ENCODE measurements around the gene KLHL15. TPM values are rescaled to one million over a fixed set of nuclear protein-coding genes. Genes with fewer than 3 reads are reported as not detected.
A peak's percentile ranks its signal among the peaks of the same experiment; 100 is the strongest.

Gene KLHL15
- total RNA-seq, 1 experiment from 2014 or later, result 12.0 TPM

DNA sequence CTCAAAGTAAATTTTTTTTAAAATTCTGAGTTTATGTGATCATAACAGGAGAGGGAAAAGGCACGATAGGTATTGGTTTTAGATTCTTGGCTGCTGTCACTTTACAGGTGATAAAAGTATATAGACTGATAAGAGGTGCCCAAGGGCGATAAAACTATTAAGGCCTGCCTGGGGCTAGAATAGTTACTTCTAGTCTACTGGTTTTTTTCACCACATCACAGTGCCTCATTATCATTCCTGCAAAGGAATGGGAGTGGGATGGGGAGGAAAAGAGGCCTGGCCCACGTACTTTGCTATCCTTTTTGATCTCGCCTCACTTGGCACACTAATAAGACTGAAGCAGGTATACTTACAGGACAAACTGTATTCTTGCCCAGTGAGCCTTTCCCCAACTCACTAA lies 72.6 kb downstream of the KLHL15 start:
- no peak overlapping the region for H3K4me3 ChIP-seq (ENCODE audit: low read depth, low read length, poor library complexity, severe bottlenecking)
- H3K9me3 ChIP-seq (ENCODE audit: low read depth, low read length, poor library complexity, severe bottlenecking), result no peaks in the 10 kb centered on the region
- intact Hi-C loops (cut with micrococcal nuclease; ENCODE audit: unreplicated experiment), result no loop called here
- no peak for TF ChIP-seq CTCF (conservative IDR thresholded peaks at IDR 0.05; ENCODE audit: low read depth, low read length)
- TF ChIP-seq EZH2 (IDR thresholded peaks at IDR 0.05; ENCODE audit: borderline replicate concordance, low read depth, low read length, poor library complexity, severe bottlenecking), result no peak
- H3K4me1 ChIP-seq (ENCODE audit: insufficient read depth, low read length, poor library complexity, severe bottlenecking), result peaks cover 16% of the 10 kb centered on the region
- BruUV-seq (replicated peaks), result no TSS peak
- CTCF ChIA-PET, result no interaction called here
- POLR2A ChIA-PET (ENCODE audit: low non-redundant PET), result no interaction called here
- H3K27ac ChIP-seq (ENCODE audit: low read depth, low read length, poor library complexity, severe bottlenecking), result no peak overlapping the region
- no peaks in the 10 kb centered on the region for H3K36me3 ChIP-seq (ENCODE audit: insufficient read depth, low read length, poor library complexity, severe bottlenecking)
- no peak for DNase-seq (ENCODE audit: low spot score)
- H3K27me3 ChIP-seq (replicated peaks; ENCODE audit: insufficient read depth, low read depth, low read length, poor library complexity), result no peaks in the 10 kb centered on the region

GRCh38 chrX:23953908-23954269 lies 73.1 kb downstream of the KLHL15 start:
- intact Hi-C loops (cut with micrococcal nuclease; ENCODE audit: unreplicated experiment), result no loop called here
- TF ChIP-seq CTCF (conservative IDR thresholded peaks at IDR 0.05; ENCODE audit: low read depth, low read length), result no peak
- no peak for TF ChIP-seq EZH2 (IDR thresholded peaks at IDR 0.05; ENCODE audit: borderline replicate concordance, low read depth, low read length, poor library complexity, severe bottlenecking)
- Histone ChIP-seq H3K9me3 (ENCODE audit: low read depth, low read length, poor library complexity, severe bottlenecking) (no peaks in the 10 kb centered on the region), H3K4me3 (ENCODE audit: low read depth, low read length, poor library complexity, severe bottlenecking) (no peak overlapping the region), H3K4me1 (ENCODE audit: insufficient read depth, low read length, poor library complexity, severe bottlenecking) (peaks cover 16% of the 10 kb centered on the region), H3K36me3 (ENCODE audit: insufficient read depth, low read length, poor library complexity, severe bottlenecking) (no peaks in the 10 kb centered on the region), H3K27me3 (replicated peaks; ENCODE audit: insufficient read depth, low read depth, low read length, poor library complexity) (peaks cover 4% of the 10 kb centered on the region), H3K27ac (ENCODE audit: low read depth, low read length, poor library complexity, severe bottlenecking) (no peak overlapping the region)
- ChIA-PET CTCF (no interaction called here), POLR2A (ENCODE audit: low non-redundant PET) (no interaction called here)
- no TSS peak for BruUV-seq (replicated peaks)
- no peak for DNase-seq (ENCODE audit: low spot score)

- no TSS peak for BruUV-seq (replicated peaks)
- TF ChIP-seq EZH2 (IDR thresholded peaks at IDR 0.05; ENCODE audit: borderline replicate concordance, low read depth, low read length, poor library complexity, severe bottlenecking) (no peak), CTCF (conservative IDR thresholded peaks at IDR 0.05; ENCODE audit: low read depth, low read length) (no peak)
- CTCF ChIA-PET, result no interaction called here
Observed at GRCh38 chrX:23952984-23953907, 73.7 kb downstream of the KLHL15 start.

More at GRCh38 chrX:23952984-23953907, 73.7 kb downstream of the KLHL15 start:
- no peaks in the 10 kb centered on the region for H3K36me3 ChIP-seq (ENCODE audit: insufficient read depth, low read length, poor library complexity, severe bottlenecking)
- POLR2A ChIA-PET (ENCODE audit: low non-redundant PET), result interaction anchor here (0.6 kb wide), 1 partner anchor 39 kb away, joined by 3 read pairs; no protein-coding TSS in a partner anchor
- H3K4me1 ChIP-seq (ENCODE audit: insufficient read depth, low read length, poor library complexity, severe bottlenecking), result peaks cover 16% of the 10 kb centered on the region
- H3K9me3 ChIP-seq (ENCODE audit: low read depth, low read length, poor library complexity, severe bottlenecking), result no peaks in the 10 kb centered on the region
- peaks cover 6% of the 10 kb centered on the region for H3K27me3 ChIP-seq (replicated peaks; ENCODE audit: insufficient read depth, low read depth, low read length, poor library complexity)
- intact Hi-C loops (cut with micrococcal nuclease; ENCODE audit: unreplicated experiment), result no loop called here
- peak; percentile 77 for DNase-seq (ENCODE audit: low spot score)
- H3K27ac ChIP-seq (ENCODE audit: low read depth, low read length, poor library complexity, severe bottlenecking), result peak overlapping the region; percentile 15
- H3K4me3 ChIP-seq (ENCODE audit: low read depth, low read length, poor library complexity, severe bottlenecking), result no peak overlapping the region
